COLO829 (cell line): ENCODE results near the gene TP53RK.
"Not testable (repeated sequence)": the region's sequence is repeated elsewhere in the genome, so short reads cannot be mapped to it uniquely, and the experiment has no call there.

Source experiments
- DNase-seq: peaks from one replicate; pipeline ENCODE4 v3.0.0; 2012; ENCODE audit warnings: low spot score

TP53RK gene

DNA sequence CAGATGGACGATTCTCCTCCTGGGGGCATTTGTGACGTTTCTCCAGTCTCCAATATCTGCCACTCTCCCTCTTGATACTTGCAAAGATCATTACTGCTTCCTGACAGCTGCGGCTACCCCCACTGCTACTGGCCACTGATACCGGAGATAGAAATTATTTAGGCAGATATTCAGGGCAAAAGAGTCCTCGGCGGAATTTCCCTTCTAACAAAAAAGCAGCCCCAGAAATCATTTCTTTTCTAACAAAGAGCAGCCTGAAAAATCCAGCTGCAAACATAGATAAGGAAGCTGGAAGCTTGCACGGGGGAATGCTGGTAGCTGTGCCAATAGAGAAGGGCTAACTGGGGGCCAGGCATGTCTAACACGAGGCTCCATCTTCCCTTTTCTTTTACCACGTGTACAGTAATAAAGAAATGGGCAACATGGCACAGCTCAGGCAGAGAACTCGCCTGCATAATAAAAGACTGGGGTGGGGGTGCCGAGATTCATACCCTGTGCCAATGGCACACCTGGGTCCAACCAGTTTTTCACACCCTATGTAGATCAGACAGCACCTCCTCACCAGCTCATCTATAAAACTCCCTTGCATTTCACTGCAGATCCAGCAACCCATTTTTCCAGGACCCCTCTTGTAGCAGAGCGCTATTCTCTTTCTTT, 6.1 kb downstream of the TP53RK start:
- DNase-seq, result no peak

DNA sequence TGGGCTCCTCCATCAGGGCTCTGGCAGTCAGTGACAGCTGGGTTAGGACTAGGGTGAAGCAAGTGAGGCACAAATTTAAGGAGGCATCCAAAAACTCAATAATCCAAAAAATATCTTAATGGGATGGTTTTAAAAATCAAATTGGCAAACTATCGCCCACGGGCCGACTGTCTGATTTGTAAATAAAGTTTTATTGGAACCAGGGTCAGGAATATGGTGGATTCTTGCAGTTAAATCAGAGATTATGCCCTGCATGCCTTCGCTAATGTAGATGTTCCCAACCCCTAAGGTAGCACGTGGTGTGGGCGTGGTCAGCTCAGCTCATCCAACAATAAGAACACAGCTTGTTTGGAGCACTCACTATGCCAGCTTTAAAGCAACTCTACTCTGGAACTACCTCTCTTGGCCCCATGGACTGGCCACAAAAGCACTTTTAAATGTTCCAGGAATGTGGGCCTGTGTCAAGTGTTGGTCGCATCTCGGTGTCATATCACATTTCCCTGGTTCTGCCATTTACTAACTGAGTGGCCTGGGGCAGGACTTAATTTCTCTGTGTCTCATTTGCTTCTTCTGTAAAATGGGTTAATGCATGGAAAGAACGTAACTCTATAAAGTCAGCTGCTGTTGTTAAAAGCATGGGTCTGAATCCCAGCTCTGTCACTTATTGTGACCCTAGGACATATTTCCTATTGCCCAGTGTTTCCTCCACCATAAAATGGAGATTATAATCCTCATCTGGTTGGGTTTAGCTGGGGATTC, 7.0 kb downstream of the TP53RK start:
- DNase-seq, result peak; percentile 64

DNA sequence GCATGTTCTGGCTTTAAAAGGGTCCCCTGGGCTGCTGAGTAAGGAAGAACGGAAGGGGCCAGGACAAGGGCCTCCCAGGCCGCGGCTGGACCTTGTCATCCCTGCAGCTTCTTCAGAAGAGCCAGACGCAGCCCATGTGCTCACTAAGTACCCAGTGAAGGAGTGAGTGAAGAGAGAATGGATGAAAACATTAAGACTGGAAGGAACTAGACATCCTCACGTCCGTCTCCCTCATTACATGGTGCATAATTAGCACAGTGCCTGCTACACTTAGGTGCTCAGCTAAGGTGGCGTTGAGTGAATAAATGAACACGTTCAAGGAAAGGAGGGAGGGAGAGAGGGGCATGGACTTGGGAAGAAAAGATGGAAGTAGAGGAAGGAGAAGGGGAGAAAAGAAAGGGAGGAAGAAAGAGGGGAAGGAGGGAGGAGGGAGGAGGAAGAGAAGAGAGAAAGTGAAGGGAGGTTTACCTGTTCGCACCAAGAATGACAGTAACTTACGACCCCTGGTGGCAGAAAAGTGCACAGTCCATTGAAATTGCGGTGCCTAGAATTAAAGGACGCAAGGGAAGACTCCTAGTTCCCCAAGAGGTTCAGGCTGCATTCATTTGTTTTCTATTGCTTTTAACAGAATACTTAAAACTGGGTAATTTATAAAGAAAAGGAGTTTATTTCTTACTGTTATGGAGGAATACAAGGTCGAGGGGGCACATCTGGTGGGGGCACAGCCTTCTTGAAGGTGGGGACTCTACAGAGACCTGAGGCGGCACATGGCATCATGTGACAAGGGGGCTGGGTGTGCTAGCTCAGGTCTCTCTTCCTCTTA, 8.0 kb downstream of the TP53RK start:
- peak; percentile 79 for DNase-seq

GRCh38 chr20:46680684-46681031, 8.6 kb downstream of the TP53RK start:
- DNase-seq, result no peak

- DNase-seq, result no peak
Observed at GRCh38 chr20:46678516-46678915, 10.7 kb downstream of the TP53RK start.

GRCh38 chr20:46677608-46678007, 11.6 kb downstream of the TP53RK start:
- no peak for DNase-seq

- DNase-seq, result not testable (repeated sequence)
Observed at GRCh38 chr20:46676649-46677316, 12.5 kb downstream of the TP53RK start.

DNA sequence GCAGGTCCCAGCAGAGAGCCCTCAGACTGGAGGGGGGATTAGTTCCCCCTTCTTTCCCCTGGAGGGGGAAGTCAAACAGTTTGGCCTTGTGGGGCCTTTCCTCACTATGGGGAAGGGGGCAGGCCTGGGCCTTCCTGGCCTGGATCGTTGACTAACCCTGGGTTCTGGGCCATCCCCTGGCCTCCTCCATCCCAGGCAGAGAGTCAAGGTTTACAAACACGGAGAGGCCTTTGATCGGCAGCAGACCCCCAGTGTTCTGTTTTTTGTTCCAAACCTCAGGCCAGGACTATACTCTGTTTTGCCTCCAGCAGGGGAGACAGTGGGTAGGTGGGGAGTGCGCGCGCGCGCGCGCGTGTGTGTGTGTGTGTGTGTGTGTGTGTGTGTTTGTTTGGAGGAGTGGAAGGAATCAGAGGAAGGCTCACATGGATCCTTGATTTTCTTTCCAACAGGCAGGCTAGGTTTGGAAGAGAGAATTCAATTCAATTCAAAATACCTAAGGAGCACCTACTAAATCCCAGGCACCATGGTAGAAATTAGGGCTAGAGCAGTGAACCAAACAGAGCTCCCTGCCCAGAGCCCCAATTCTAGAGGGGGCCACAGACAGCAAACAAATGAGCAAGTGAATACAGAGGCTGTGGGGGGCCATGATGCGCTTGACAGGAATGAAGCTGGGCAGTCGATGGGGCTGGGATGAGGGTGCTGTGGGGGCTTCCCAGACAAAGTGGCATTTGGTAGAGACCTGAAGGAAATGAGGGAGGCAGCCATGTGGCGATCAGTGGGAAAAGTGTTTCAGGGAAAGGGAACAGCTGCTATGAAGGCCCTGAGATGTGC, 14.8 kb downstream of the TP53RK start:
- DNase-seq, result no peak

GRCh38 chr20:46673394-46674252, 15.6 kb downstream of the TP53RK start:
- no peak for DNase-seq

DNA sequence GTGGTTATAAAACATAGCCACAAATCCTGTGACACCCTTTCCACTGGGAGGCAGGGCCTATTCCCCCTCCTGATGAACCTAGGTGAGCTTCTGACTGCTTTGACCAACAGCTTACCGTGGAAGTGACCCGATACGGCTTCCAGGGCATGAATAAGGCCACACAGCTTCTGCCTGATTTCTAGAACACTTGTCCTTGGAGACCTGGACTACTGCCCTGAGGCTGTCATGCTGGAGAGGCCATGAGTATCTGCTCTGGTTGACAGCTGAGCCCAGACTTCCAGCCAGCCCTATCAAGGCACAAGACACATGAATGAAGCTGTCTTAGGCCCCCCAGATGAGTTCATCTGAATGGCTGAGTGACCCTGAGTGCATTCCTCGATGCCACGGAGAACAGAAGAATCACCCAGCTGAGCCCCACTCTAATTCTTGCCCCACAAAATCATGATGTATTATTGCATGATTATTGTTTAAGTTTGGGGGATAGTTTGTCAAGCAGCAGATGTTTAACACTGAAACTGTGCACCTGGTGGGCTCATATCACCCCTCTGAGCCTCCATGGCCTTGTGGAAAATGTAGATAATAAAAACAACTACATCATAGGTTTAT, 16.6 kb downstream of the TP53RK start:
- no peak for DNase-seq

- DNase-seq, result no peak
Observed at GRCh38 chr20:46671866-46672542, 17.2 kb downstream of the TP53RK start.

DNA sequence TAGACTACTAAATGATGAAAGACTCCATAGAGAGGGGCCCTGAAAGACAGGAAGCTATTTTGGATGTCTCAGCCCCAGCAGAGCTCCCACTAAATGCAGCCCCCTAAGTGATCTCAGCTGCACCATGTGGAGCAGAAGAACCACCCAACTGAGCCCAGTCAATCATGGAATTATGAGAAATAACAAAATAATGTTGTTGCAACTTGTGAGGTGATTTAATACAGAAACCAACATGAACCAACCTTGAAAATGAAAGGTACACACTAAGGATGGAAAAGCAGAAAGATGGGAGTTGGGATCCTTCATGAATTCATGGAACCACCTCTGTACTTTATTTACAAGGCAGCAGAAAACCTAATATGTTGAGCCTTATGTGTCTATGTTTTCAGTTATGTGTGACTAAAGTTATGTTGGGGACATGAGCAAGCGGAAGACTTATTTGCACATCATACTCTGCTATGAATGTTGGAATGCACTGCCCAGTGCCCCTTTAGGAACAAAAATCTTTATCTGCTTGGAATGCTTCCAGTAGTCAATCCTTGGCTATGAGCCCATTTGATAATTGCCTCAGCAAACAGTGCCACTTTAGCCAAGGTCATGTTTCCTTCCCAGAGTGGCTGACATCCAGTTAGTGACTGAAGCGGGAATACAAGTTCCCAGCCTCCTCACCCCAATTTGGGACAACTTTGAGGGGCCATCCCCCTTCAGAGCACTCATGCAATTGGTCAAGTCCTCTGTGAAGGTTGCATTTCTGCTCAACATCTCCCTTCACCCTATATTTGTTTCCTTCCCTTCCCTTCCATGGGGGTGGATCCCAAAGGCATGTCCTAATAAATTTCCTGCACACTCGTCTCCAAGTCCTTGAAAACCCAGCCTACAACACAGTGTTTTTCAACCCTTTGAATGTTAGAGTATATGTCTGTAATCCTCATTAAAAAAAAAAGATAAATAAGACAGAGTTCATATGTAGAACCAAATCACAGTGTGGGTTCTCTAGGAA, 18.4 kb downstream of the TP53RK start:
- DNase-seq, result no peak

DNA sequence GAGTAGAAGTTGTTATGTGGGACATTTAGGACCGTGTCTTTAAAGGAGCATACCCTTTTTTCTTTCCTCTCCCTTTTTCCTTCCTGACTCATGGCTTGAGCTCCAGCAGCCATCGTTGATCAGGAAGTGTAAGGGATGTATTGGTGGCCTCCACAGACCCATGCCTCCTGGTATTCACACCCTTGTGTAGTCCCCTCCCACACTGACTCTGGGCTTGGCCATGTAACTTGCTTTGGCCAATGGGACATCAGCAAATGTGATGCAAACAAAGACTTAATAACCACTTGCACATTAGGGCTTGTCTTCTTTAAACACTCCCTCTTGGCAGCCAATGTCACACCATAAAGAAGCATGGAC, 19.0 kb downstream of the TP53RK start:
- DNase-seq, result no peak

DNA sequence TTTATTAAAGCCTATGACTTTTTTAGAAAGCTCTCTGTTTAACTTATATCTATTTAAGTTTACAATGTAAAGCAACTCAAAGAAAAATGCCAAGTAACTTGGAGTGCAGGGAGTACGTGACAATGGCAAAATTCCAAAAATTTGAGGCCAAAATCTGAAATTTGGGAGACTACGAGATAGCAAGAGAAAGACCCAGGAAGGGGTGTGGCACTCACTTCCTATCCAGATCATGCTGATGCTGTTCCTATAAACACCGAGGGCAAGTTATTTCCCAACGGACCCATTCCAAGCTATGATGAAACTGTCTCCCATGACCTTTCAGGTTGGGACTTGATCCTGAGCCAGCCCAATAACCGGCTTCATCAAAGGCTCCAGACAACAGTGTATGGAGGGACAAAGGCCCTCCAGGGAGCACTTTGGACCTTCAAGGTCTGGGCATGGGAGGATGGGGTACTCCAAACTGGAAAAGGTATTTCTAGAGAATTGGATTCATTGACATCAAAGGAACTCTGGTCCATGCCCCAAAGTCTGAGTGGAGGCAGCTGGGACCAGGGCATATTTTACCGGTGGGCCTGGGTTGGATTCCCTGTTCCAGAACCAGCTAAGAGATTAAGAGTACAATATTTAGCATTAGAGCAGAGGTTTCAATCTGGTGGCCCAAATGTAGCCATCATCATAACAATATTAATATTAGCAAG, 22.3 kb downstream of the TP53RK start:
- DNase-seq, result no peak

GRCh38 chr20:46666306-46666705, 22.9 kb downstream of the TP53RK start:
- no peak for DNase-seq

GRCh38 chr20:46665602-46666001, 23.6 kb downstream of the TP53RK start:
- DNase-seq, result no peak

- no peak for DNase-seq
Observed at GRCh38 chr20:46663531-46663930, 25.7 kb downstream of the TP53RK start.

DNA sequence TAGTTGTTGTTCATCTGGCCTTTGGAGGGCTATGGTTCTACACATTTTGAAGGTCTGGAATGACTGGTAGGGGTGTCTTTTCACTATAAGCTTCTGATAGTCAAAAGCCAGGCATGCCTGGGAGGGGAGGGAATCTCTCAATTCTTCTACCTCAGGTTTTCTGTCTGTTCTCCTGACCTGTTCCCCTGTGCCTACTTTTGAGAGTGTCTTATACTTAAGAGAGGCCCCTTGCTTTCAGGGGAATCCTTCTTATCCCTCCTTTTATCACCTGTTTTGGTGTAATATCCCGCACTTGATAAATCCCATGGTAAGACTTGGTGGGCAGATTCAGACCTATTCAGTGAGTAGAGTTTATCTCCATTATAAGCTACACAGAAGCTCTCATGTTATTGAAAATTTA, 27.6 kb downstream of the TP53RK start:
- no peak for DNase-seq
